Retinal pigment epithelial cell (primary cell): ENCODE results near the gene PHF23.

Experiments used
- DNase-seq: peaks from one replicate; pipeline ENCODE4 v3.0.0-alpha.2; 2010; ENCODE audit warnings: low read depth
- H3K4me3 ChIP-seq: 2 replicates; pipeline ENCODE4 v1.5.1; 2011; ENCODE audit warnings: mild to moderate bottlenecking, low read length, control low read depth, moderate library complexity
- CTCF ChIP-seq: conservative IDR thresholded peaks from 2 replicates; pipeline ENCODE4 v1.5.1; 2011; ENCODE audit warnings: low read depth, low read length, control low read depth, inconsistent platforms

PHF23 gene

DNA sequence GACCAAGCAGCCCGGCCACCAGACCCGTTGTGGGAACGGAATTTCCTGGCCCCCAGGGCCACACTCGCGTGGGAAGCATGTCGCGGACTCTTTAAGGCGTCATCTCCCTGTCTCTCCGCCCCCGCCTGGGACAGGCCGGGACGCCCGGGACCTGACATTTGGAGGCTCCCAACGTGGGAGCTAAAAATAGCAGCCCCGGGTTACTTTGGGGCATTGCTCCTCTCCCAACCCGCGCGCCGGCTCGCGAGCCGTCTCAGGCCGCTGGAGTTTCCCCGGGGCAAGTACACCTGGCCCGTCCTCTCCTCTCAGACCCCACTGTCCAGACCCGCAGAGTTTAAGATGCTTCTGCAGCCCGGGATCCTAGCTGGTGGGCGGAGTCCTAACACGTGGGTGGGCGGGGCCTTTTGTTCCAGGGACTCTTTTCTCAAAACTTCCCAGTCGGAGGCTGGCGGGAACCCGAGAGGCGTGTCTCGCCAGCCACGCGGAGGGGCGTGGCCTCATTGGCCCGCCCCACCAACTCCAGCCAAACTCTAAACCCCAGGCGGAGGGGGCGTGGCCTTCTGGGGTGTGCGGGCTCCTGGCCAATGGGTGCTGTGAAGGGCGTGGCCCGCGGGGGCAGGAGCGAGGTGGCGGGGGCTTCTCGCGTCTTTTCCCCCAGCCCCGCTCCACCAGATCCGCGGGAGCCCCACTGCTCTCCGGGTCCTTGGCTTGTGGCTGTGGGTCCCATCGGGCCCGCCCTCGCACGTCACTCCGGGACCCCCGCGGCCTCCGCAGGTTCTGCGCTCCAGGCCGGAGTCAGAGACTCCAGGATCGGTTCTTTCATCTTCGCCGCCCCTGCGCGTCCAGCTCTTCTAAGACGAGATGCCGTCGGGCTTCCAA, 42.1 kb upstream of the PHF23 start, which contains the start of gene SLC2A4:
SLC2A4 (plus strand) TSS at position 645 of the 879 bp plus-strand sequence; CDS start at position 862, 217 bp downstream.
- TF ChIP-seq CTCF = no peak
- DNase-seq = peak; percentile 78
- H3K4me3 ChIP-seq = peak within 1 kb of the TSS; percentile 53

DNA sequence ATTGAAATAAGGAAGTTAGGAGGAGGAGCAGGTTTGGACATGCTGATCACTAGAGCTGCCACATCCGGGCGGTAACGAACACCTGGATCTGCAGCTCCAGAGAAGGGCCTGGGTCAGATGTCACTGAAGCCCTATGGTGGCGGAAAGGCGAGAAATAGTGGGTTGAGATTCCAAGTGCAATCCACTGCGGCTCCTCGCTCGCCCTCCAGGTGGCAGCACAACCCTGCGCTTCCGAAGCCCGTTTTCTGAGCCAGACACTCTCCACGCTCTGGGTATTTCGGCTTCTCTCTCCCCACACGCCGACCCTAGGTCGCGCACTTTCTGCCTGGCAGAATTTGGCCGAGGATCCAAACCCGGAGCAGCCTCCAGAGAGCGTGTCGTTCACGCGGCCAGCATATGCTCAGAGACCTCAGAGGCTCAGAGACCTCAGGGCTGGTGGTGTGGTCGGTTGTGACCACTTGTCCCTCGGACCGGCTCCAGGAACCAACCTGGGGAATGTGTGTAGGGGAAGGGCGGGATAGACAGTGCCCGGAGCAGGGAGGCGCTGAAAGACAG, 41.3 kb upstream of the PHF23 start:
- peak overlapping the region; percentile 53 for H3K4me3 ChIP-seq
- peak; percentile 96 for TF ChIP-seq CTCF
- DNase-seq = no peak

GRCh38 chr17:7279448-7279847, 40.2 kb upstream of the PHF23 start:
- H3K4me3 ChIP-seq = no peak overlapping the region
- TF ChIP-seq CTCF = no peak
- no peak for DNase-seq

GRCh38 chr17:7266784-7267183, 27.5 kb upstream of the PHF23 start:
- TF ChIP-seq CTCF = no peak
- DNase-seq = no peak
- H3K4me3 ChIP-seq = no peak overlapping the region

DNA sequence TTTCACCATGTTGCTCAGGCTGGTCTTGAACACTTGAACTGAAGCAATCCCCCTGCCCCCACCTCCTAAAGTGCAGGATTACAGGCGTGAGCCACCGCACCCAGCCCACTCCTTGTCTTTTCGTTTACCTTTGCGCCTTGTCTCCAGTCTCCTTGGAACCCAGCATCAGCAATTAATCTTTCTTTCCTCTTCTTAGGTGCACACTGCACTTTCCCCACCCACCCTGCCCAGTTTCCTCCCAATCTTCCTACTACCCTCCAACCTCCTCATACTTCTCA, 24.5 kb upstream of the PHF23 start:
- DNase-seq = no peak
- H3K4me3 ChIP-seq = no peak overlapping the region
- TF ChIP-seq CTCF = no peak

GRCh38 chr17:7262935-7263800, 23.9 kb upstream of the PHF23 start:
- no peak overlapping the region for H3K4me3 ChIP-seq
- TF ChIP-seq CTCF = no peak
- no peak for DNase-seq
